Measurements from ENCODE around the gene PEX7.

- TF ChIP-seq, protein P1, sequence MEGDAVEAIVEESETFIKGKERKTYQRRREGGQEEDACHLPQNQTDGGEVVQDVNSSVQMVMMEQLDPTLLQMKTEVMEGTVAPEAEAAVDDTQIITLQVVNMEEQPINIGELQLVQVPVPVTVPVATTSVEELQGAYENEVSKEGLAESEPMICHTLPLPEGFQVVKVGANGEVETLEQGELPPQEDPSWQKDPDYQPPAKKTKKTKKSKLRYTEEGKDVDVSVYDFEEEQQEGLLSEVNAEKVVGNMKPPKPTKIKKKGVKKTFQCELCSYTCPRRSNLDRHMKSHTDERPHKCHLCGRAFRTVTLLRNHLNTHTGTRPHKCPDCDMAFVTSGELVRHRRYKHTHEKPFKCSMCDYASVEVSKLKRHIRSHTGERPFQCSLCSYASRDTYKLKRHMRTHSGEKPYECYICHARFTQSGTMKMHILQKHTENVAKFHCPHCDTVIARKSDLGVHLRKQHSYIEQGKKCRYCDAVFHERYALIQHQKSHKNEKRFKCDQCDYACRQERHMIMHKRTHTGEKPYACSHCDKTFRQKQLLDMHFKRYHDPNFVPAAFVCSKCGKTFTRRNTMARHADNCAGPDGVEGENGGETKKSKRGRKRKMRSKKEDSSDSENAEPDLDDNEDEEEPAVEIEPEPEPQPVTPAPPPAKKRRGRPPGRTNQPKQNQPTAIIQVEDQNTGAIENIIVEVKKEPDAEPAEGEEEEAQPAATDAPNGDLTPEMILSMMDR (conservative IDR thresholded peaks at IDR 0.05 in 1 of 2, IDR thresholded peaks at IDR 0.05 in 1 of 2; ENCODE audit: extremely low read depth in 1 of 2, insufficient read depth in 1 of 2, low read depth in 1 of 2, low read length in 2 of 2) = peak; percentile 46 to 64
- TF ChIP-seq EZH2 (IDR thresholded peaks at IDR 0.05; ENCODE audit: borderline replicate concordance, low read length) = no peak
These were observed at the start of gene PEX7 for GRCh38 chr6:136822376-136823127.

All from mammary epithelial cell (primary cell).